Neuron (in vitro differentiated cells): ENCODE measurements around the gene SLC11A2.
"Not testable (repeated sequence)": the region's sequence is repeated elsewhere in the genome, so short reads cannot be mapped to it uniquely, and the experiment has no call there.

Source experiments
- H2AFZ ChIP-seq: one replicate; pipeline ENCODE4 v1.6.1; 2013; ENCODE audit warnings: low read depth, mild to moderate bottlenecking, inconsistent platforms, low read length, moderate library complexity
- H3K27me3 ChIP-seq: one replicate; pipeline ENCODE4 v1.6.1; 2013; ENCODE audit warnings: low read length; ENCODE audit not compliant: insufficient read depth
- H3K36me3 ChIP-seq: one replicate; pipeline ENCODE4 v1.6.1; 2013; ENCODE audit warnings: low read length; ENCODE audit not compliant: insufficient read depth
- H3K4me1 ChIP-seq: one replicate; pipeline ENCODE4 v1.6.1; 2013; ENCODE audit warnings: low read length; ENCODE audit not compliant: insufficient read depth
- H3K4me3 ChIP-seq: 2 replicates; pipeline ENCODE4 v1.5.1; 2013; ENCODE audit warnings: mild to moderate bottlenecking, low read length, moderate library complexity
- H3K9me3 ChIP-seq: one replicate; pipeline ENCODE4 v1.6.1; 2013; ENCODE audit warnings: low read length

Gene SLC11A2

DNA sequence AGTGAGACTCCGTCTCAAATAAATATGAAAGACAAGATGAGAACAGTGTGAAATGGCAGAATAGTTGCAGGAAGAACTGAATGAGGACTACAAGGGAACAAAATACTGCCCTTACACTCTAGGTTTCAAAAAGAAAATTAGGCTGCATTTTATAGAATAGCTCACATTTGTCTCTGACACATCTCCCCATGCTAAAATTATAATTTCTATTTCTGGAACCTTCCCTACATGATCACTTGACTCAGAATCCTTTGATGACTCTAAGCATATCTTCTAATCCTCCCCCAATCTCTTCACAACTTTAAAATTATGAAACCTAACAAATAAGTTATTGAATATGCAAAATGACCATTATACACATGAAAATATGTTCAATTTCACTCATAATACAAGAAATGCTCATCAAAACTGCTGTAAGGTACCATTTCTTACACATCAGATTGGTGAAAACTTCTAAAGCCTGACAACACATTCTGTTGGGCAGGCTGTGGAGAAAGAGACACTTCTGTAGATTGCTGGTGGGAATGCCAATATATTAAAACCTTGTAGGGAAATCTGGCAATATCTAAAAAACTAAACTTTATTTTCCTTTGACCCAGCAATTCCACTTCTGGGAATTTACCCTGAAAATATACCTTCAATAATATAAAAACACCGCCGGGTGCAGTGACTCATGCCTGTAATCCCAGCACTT lies 78.1 kb downstream of the SLC11A2 start:
- Histone ChIP-seq H3K4me3 (no peak overlapping the region), H3K4me1 (no peaks in the 10 kb centered on the region), H3K36me3 (no peaks in the 10 kb centered on the region), H3K27me3 (no peaks in the 10 kb centered on the region), H3K9me3 (peaks cover 2% of the 10 kb centered on the region), H2AFZ (no peak overlapping the region)

DNA sequence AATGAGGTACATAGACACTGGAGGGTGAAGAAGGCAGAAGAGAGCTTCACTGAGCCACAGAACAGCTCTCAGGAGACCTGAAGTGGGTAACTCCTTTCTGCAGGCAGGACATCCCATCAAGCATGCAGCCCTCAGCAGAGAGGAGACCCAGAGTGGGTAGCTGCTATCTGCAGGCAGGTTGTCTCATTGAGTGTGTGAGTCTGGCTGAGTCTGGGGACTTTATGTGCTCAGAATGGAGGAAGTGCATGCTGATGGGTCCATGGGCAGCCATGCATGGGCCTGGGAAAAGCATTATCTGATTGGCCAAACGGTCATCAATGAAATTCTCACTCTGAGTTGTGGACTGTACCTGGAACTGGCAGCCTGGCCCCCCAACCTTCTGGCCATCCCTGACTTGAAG lies 88.5 kb downstream of the SLC11A2 start:
- H3K4me3 ChIP-seq: no peak overlapping the region
- H3K4me1 ChIP-seq: peaks cover 6% of the 10 kb centered on the region
- H2AFZ ChIP-seq: no peak overlapping the region
- H3K27me3 ChIP-seq: no peaks in the 10 kb centered on the region
- H3K9me3 ChIP-seq: peaks cover 5% of the 10 kb centered on the region
- H3K36me3 ChIP-seq: no peaks in the 10 kb centered on the region

DNA sequence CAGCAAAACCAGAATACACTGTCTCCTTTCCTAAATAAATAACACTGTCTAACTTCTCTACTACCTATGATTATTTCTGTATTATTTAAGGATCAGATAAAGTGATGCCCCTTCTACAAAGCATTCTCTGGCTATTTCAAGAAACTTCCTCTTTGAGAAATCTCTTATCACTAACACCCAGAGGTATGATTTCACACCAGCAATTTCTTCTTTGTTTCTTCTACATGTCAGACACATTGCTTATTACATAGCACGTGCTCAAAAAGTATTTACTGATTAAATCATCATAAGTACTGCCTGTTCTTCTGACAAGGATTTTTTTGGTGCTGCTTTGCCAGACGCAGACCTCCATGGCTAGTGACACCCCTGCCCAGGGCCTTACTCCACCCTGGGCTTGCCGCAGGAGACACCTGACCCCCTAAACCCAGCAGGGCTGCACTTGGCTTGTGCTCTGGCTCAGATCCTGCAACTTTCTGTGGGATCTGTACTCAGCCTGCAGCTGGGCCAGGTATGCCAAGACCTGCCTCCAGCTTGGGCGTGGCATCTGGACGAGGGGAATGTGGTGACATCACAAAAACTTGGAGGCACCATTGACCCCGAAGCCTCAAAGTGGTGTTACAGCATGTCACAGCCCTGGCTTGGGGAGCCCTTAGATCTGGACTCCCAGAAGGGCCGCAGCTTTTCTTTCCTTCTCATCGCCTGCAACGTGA lies 89.2 kb downstream of the SLC11A2 start:
- no peak overlapping the region for H3K4me3 ChIP-seq
- H3K36me3 ChIP-seq: no peaks in the 10 kb centered on the region
- H2AFZ ChIP-seq: no peak overlapping the region
- H3K4me1 ChIP-seq: peaks cover 6% of the 10 kb centered on the region
- peaks cover 5% of the 10 kb centered on the region for H3K9me3 ChIP-seq
- no peaks in the 10 kb centered on the region for H3K27me3 ChIP-seq

DNA sequence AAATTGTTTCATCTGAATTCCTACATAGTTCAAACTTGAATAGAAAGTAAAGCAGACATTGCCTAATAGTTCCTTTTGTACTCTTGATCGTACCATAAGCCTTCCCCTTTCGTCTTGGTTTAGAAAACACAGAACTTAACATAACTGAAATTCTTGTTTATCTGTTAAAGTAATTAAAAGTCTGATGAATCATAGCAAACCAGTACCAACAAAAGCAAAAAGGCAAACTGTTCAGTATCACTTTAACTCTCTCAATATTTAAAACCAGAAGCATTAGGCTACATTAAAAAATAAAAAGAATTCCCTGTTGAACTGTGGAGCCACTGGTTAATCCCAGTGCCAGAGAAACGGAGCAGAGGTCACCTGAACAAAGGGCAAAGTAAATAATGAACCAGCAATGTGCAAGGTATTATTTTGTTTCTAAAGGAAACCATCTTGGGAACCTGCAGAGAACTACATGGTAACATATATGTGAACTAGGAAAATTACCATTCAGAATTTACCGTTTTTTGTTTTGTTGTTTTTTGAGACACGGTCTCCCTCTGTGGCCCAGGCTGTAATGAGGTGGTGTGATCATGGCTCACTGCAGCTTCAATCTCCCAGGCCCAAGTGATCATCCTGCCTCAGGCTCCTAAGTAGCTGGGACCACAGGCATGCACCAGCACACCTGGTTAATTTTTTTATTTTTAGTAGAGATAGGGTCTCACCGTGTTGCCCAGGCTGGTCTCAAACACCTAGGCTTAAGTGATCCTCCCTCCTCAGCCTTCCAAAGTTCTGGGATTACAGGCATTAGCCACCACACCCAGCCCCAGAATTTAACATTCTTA lies 91.0 kb downstream of the SLC11A2 start:
- Histone ChIP-seq H3K9me3 (peaks cover 5% of the 10 kb centered on the region), H3K4me1 (peaks cover 6% of the 10 kb centered on the region), H2AFZ (no peak overlapping the region), H3K36me3 (no peaks in the 10 kb centered on the region), H3K27me3 (no peaks in the 10 kb centered on the region), H3K4me3 (no peak overlapping the region)

DNA sequence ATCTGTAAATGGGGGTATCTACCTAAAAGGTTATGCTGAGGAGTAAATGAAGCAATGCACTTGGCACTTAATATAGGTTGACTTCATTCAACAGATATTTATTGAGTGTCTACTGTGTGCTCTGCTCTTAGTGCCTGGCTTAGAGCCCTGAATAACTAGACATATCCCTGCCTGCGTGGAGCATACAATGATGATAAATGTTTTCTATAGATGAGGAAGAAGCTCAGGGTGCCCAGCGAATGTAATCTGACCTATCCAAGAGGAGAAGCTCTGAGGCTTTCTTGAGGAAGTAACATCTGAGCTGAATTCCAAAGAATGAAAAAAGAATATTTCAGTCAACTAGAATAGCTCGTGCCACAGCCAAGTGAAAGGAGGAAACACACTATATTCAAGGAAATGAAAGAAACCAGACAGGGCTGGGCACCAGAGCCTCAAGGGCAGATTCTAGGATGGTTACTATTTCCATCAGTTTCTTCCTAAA lies 91.8 kb downstream of the SLC11A2 start:
- Histone ChIP-seq H3K4me1 (peaks cover 6% of the 10 kb centered on the region), H3K4me3 (no peak overlapping the region), H2AFZ (no peak overlapping the region), H3K9me3 (peaks cover 5% of the 10 kb centered on the region), H3K27me3 (no peaks in the 10 kb centered on the region), H3K36me3 (no peaks in the 10 kb centered on the region)

DNA sequence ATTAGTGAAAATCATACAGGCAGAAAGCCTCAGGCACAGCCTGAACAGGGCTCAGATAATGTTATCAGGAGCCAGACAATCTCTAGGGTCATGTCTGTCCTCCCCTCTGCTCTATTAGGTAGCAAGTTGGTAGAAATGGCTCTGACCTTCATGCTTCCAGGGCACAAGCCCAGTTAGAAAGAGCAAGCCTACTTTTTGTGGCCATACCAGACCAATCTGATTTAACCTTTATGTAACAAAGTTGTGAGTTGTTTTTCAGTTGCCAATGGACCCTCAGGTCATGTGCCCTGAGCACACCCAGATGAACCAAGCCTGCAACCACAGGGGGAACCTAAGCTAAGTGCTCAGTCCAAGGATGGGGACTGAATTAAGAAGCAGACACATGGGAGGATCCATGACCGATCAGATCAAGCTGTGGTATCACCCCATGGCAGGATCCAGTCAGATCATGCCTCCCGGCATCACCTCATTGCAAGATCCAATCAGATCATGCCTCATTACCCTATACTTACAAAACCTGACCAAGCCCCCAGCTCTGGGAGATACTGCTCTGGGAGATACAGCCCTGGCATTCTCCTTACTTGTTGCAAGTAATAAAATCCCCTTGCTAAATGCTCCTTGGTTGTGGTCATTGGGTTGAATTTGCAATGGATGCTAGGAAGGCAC lies 92.6 kb downstream of the SLC11A2 start:
- no peak overlapping the region for H2AFZ ChIP-seq
- H3K4me3 ChIP-seq: no peak overlapping the region
- H3K36me3 ChIP-seq: no peaks in the 10 kb centered on the region
- peaks cover 6% of the 10 kb centered on the region for H3K4me1 ChIP-seq
- H3K27me3 ChIP-seq: no peaks in the 10 kb centered on the region
- peaks cover 5% of the 10 kb centered on the region for H3K9me3 ChIP-seq

DNA sequence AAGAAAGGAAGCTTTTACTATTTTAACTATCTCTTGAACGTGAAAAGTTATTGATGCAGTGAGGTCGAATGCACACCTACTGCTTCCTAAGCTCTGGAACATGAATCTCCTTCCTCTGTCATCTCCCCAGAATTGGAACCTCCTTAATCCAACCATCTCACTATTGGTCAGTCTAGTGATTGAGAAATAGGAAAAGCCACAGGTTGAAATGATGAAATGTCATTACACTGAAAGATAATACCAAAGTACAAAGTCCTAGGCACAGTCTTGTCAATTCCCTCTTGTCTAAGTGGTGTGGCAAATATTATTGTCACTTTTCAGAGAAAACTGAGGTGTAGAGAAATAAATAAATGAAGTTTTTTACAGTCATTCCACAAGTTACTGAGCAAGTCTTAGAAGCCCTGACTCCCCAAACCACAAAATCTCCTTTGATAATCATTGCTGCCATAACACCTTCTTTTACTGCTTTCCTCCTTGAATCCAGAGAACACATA lies 93.3 kb downstream of the SLC11A2 start:
- no peaks in the 10 kb centered on the region for H3K36me3 ChIP-seq
- H2AFZ ChIP-seq: no peak overlapping the region
- H3K9me3 ChIP-seq: peaks cover 5% of the 10 kb centered on the region
- H3K4me3 ChIP-seq: no peak overlapping the region
- H3K4me1 ChIP-seq: peaks cover 13% of the 10 kb centered on the region
- H3K27me3 ChIP-seq: no peaks in the 10 kb centered on the region

DNA sequence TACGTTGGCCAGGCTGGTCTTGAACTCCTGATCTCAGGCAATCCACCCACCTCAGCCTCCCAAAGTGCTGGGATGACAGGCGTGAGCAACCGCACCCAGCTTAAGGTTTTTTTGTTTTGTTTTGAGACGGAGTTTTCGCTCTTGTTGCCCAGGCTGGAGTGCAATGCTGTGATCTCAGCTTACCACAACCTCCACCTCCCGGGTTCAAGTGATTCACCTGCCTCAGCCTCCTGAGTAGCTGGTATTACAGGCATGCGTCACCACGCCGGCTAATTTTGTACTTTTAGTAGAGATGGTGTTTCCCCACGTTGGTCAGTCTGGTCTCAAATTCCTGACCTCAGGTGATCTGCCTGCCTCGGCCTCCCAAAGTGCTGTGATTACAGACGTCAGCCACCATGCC lies 95.7 kb downstream of the SLC11A2 start:
- not testable (repeated sequence) for H3K36me3 ChIP-seq, H3K4me3 ChIP-seq, H3K9me3 ChIP-seq, H2AFZ ChIP-seq, H3K27me3 ChIP-seq
- peaks cover 13% of the 10 kb centered on the region for H3K4me1 ChIP-seq

DNA sequence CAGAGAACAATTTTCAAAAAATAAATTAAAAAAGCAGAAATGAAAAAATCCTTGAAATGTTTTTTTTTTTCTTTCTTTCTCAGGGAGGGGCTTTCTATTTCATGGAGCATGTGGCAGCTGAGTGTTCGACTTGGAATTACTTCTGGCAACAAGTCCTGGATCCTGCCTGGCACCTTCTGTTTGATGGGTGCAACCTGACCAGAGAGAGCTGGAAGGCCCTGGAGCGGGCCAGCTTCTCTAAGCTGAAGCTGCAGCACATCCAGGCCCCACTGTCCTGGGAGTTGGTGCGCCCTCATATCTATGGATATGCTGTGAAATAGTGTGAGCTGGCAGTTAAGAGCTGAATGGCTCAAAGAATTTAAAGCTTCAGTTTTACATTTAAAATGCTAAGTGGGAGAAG lies 96.4 kb downstream of the SLC11A2 start:
- Histone ChIP-seq H2AFZ (no peak overlapping the region), H3K36me3 (no peaks in the 10 kb centered on the region), H3K4me3 (no peak overlapping the region), H3K27me3 (no peaks in the 10 kb centered on the region), H3K9me3 (no peaks in the 10 kb centered on the region), H3K4me1 (peaks cover 12% of the 10 kb centered on the region)
